ENCODE results near the gene UBA7.

DNA sequence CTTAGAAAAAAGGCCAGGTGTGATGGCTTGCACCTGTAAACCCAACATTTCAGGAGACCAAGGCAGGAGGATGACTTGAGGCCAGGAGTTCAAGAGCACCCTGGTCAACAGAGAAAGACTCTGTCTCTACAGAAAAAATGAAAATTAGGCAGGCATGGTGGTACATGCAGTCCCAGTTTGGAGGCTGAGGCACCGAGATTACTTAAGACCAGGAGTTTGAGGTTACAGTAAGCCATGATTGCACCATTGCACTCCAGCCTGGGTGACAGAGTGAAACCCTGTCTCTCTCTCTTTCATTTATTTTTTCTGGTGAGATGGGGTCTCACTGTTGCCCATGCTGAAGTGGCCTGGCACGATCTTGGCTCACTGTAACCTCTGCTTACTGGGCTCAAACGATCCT is 52.1 kb downstream of the UBA7 start:
- TF ChIP-seq YY1 (IDR thresholded peaks at IDR 0.05; ENCODE audit: low read depth) (no peak), JUND (IDR thresholded peaks at IDR 0.05) (no peak), USF2 (IDR thresholded peaks at IDR 0.05; ENCODE audit: borderline replicate concordance, low read depth, low read length) (no peak)

Data from SK-N-SH (cell line).